HG02763 (cell line): ENCODE results near the gene MAGEH1.
"Not testable (repeated sequence)": the region's sequence is repeated elsewhere in the genome, so short reads cannot be mapped to it uniquely, and the experiment has no call there.

Experiments
- ATAC-seq: cut with Tn5 transposase; IDR thresholded peaks from one replicate; pipeline ENCODE4 v1.9.1; 2021; ENCODE audit warnings: mild to moderate bottlenecking, moderate library complexity; ENCODE audit not compliant: unreplicated experiment

Gene MAGEH1

GRCh38 chrX:55451990-55452832 lies at the start of gene MAGEH1:
Gene MAGEH1 (plus strand): TSS chrX:55452127. CDS start chrX:55452375, 248 bp downstream.
- ATAC-seq: peak; percentile 94

GRCh38 chrX:55427079-55427478 lies 24.8 kb upstream of the MAGEH1 start:
- not testable (repeated sequence) for ATAC-seq

- ATAC-seq: not testable (repeated sequence)
Observed at GRCh38 chrX:55443468-55443867, 8.5 kb upstream of the MAGEH1 start.

- no peak for ATAC-seq
Observed at GRCh38 chrX:55450259-55450658, 1.7 kb upstream of the MAGEH1 start.

- ATAC-seq: no peak
Observed at GRCh38 chrX:55451141-55451540, 786 bp upstream of the MAGEH1 start.

GRCh38 chrX:55451626-55451989 lies 319 bp upstream of the MAGEH1 start:
- ATAC-seq: peak; percentile 17

GRCh38 chrX:55452833-55453124 lies 852 bp downstream of the MAGEH1 start:
- ATAC-seq: no peak

GRCh38 chrX:55455708-55456107 lies 3.8 kb downstream of the MAGEH1 start:
- not testable (repeated sequence) for ATAC-seq

GRCh38 chrX:55459426-55459825 lies 7.5 kb downstream of the MAGEH1 start:
- ATAC-seq: not testable (repeated sequence)

- not testable (repeated sequence) for ATAC-seq
Observed at GRCh38 chrX:55459926-55460325, 8.0 kb downstream of the MAGEH1 start.

GRCh38 chrX:55464050-55464449 lies 12.1 kb downstream of the MAGEH1 start:
- ATAC-seq: not testable (repeated sequence)

- not testable (repeated sequence) for ATAC-seq
Observed at GRCh38 chrX:55465108-55465507, 13.2 kb downstream of the MAGEH1 start.

- ATAC-seq: not testable (repeated sequence)
Observed at GRCh38 chrX:55465791-55466190, 13.9 kb downstream of the MAGEH1 start.

- not testable (repeated sequence) for ATAC-seq
Observed at GRCh38 chrX:55479956-55480355, 28.0 kb downstream of the MAGEH1 start.

GRCh38 chrX:55480390-55481062 lies 28.6 kb downstream of the MAGEH1 start:
- ATAC-seq: no peak

- no peak for ATAC-seq
Observed at GRCh38 chrX:55484948-55485347, 33.0 kb downstream of the MAGEH1 start.

GRCh38 chrX:55486736-55487135 lies 34.8 kb downstream of the MAGEH1 start:
- no peak for ATAC-seq

GRCh38 chrX:55487143-55487542 lies 35.2 kb downstream of the MAGEH1 start:
- ATAC-seq: no peak

- no peak for ATAC-seq
Observed at GRCh38 chrX:55488006-55488592, 36.2 kb downstream of the MAGEH1 start.

- peak; percentile 54 for ATAC-seq
Observed at GRCh38 chrX:55488593-55489313, 36.8 kb downstream of the MAGEH1 start.

GRCh38 chrX:55489314-55490009 lies 37.5 kb downstream of the MAGEH1 start, which contains the start of gene USP51:
Gene USP51 (minus strand): TSS chrX:55489848. CDS start chrX:55488939, 909 bp downstream.
- peak; percentile 47 for ATAC-seq
